HG03045 (cell line): Measurements from ENCODE around the gene CPO.
"Not testable (repeated sequence)": the region's sequence is repeated elsewhere in the genome, so short reads cannot be mapped to it uniquely, and the experiment has no call there.

Source experiments
- ATAC-seq: cut with Tn5 transposase; IDR thresholded peaks from one replicate; pipeline ENCODE4 v1.9.1; 2021; ENCODE audit warnings: mild to moderate bottlenecking, moderate library complexity; ENCODE audit not compliant: unreplicated experiment

CPO gene, protein sequence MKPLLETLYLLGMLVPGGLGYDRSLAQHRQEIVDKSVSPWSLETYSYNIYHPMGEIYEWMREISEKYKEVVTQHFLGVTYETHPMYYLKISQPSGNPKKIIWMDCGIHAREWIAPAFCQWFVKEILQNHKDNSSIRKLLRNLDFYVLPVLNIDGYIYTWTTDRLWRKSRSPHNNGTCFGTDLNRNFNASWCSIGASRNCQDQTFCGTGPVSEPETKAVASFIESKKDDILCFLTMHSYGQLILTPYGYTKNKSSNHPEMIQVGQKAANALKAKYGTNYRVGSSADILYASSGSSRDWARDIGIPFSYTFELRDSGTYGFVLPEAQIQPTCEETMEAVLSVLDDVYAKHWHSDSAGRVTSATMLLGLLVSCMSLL

DNA sequence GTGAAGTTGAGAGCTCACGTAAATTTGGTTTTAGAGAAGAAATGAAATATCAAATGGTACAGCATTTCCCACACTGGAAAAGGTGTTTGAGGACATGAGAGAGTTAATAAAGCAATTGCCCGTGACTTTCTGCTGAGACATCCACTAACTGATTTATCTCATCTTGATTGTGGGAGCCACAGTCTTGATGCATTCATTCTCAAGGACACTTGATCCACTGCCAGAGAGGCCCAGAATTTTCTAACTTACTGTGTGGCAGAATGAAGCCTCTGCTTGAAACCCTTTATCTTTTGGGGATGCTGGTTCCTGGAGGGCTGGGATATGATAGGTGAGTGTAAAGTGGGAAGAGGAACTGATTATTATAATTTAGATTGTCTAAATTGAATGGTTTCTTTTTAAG lies at the start of gene CPO:
CPO (plus strand) TSS at position 179 of the 400 bp plus-strand sequence; CDS start at position 261, 82 bp downstream.
- no peak for ATAC-seq

DNA sequence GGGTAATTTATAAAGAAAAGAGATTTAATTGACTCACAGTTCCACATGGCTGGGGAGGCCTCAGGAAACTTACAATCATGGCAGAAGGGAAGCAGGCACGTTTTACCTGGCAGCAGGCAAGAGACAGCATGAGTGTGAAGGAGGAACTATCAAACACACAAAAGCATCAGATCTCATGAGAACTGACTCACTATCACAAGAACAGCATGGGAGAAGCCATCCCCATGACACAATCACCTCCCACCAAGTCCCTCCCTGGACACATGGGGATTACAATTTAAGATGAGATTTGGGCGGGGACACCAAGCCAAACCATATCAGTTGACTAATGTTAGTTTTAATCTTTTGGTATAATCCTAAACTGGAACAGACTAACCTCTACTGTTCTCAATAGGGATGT lies 49.1 kb upstream of the CPO start:
- no peak for ATAC-seq

DNA sequence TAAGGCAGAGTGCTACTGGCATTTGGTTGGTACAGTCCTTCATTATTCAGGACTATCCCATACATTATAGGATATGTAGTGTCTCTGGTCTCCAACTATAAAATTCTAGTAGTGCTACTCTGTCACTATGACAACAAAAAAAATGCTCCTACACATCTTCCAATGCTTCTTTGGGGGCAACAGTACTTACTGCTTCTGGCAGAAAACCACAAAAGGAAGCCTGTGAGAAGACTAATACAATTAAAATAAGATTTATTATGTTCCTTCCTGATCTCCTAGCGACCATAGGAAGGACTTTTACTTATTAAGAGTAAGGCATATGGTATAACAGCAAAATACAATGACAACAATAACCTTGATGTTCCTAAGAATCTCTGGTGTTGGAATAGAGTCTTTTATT lies 48.4 kb upstream of the CPO start:
- ATAC-seq = no peak

DNA sequence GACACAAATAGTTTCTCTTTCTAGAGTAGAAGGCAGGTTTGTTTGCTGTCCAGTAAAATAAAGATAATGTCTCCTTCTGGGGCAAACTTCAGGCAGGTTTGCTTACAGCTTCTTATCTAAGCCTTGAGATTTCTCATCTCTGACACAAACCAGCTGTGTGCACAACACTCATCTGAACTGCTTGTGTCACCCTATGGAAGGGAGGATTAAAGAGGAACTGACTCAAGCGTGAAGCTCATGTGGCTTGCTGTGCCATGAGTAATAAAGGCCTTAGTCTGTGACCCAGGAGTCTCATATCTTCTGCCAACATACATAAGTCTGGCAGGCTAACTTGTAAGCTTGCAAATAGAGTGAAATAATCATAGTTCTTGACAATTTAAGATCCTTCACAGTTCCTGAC lies 24.2 kb upstream of the CPO start:
- ATAC-seq = no peak

DNA sequence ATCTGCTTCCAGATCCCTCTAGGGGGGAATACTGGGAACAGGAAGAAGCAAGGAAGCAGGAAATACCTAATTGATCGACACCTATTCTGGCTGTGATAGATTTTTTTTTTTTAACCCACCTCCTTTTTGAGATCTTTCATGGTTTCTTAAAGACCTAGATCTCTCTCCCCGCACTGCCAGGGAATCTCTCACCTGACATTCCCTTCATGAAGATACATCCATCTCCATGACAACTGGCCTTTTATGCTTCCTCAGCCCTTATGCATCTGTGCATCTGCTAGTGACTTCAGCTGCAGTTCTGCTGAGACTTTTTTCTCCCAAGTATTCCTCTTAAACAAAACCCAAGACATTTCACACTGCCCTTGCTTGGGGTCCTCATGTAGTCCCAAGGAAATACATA lies 21.1 kb upstream of the CPO start:
- no peak for ATAC-seq

DNA sequence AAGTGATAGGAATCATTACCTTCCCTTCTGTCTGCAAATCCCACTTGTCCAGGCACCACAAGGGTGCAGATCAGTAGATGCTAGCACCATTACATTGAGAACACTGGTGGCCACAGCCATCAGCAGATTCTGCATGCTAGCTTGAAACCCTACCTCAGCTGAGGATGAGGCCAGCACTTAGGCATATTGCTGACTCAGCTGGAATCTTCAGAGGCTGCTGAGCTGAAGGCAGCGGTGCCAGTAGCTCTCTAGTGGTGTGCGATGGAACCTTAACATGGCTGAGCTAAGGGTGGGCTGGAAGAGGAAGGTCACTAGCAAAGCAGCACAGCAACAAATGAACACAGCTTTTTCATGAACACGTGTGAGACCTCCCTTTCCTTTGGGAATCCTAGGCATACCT lies 19.0 kb upstream of the CPO start:
- no peak for ATAC-seq

DNA sequence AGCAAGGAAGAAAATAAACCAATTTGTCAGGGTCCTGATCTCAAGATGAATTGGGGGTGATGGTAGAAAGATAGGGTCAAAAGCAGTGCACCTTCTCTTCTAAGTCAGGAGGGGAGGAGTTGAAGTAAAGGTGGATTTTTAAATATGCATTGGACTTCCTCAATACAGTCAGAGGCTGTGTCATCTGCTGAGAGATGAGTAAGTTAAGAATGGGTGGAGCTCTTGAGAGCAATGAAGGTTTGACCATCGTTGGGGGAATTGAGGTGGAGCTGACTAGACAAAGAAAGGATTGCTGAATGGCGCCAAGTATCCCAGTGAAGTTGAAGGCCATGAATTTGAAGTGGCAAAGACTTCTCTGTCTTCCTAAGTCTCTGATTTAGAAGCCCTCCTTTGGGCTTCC lies 18.4 kb upstream of the CPO start:
- no peak for ATAC-seq

DNA sequence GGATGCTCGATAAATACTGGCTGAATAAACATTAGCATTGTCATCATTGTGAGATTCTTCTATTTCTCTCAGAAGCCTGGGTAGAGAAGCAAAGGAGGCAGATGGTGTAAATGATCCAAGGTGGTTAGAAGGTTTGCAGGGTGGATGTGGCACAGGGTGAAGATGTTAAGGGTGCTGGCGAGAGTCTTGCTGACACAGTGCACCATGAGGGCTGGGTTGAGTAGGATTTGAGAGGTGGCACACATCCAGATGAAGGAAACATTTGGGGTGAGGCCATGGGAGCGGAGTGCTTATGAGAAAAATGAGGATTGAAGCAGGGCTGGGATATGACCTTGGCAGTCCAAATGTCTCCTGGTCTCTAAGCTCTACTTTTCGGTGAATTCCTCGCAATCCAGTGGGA lies 17.8 kb upstream of the CPO start:
- ATAC-seq = no peak

DNA sequence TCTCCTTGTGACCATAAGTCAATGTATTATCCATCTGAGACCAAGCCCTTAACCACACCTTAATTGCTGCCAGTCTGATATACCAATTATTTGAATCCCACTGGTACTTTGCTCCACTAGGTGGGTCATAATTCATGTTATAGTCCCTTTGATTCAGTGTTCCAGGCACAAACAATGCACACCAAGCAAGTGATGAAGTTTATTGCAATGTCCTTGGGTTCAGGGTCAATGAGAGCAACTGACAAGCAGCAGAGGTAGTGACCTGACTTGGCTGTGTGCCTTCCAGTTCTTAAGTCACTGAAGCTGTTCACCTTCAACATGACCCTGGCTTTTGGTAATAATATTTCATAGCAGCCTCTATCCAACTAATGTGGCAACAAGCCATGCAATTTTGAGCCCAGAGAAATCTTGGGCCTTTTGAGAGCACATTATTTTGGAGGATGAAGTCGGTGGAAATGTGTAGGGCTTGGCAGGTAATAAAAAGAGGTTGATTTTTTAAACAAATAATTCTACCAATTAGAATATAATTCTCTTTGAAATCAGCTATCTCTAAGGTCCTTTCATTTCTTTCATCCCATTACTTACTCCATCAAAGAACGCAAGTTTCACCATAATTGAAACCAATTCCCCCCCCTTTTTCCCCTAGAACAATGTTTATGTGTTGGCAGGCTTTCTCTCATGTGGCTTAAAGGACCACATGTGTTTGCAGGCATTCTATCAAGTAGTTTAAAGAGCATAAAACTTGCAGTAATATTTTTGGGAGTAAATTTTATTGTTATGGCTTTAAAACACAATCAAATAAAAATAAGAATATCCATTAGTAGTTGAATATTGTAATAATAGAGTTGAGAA lies 3.1 kb upstream of the CPO start:
- no peak for ATAC-seq

DNA sequence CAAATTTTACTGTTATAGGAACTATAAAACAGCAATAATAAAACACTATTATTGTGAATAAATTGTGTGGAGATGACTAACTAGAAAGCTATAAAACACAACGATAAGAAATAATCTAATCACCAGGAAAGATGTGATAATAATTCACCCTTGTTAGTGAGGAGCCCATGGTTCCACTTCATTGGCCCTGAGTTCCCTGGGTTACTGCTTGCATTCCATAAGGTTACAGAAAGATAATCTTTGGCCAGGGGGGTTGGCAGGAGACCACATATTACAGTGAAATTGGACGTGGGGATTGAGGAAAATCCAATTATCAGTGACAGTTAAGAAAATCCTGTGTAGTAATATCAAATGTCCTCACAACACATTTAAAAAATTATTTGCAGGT lies 2.5 kb upstream of the CPO start:
- no peak for ATAC-seq

DNA sequence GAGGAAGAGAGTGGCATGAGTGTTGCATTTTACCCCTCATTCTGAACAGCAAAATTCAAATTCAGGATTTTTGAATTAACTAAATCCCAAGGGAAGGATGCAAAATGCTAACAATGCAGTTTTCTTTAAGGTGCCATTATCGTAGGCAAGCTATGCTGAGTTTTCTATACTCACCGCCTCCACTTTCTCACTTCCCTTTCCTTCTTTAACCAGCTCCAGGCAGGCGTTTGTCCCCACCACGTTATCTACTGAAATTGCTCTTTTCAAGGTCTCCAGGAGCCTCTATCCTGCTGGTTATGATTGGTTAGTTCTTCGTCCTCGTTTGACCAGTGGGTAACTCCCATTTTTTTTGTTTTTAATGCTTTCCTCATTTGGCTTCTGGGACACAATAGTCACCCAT lies 1.8 kb upstream of the CPO start:
- ATAC-seq = peak; percentile 76

DNA sequence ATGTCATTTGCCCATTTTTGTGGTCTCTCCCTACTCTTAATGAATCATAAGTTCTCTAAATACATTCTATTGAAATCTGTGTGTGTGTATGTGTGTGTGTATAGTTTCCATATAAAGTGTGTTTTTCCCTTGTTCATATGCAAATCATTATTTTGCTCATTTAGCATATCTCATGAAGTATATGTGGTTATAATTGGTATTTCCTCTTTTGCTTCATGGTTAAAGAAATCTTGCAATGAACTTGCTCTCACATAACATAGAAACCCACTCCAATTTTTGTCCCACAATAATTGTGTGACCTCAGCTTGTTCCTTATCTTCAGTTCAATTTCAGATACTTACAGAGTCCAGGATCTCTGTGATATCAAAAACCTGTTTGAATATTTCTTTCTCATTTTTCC lies 1.2 kb downstream of the CPO start:
- ATAC-seq = no peak

DNA sequence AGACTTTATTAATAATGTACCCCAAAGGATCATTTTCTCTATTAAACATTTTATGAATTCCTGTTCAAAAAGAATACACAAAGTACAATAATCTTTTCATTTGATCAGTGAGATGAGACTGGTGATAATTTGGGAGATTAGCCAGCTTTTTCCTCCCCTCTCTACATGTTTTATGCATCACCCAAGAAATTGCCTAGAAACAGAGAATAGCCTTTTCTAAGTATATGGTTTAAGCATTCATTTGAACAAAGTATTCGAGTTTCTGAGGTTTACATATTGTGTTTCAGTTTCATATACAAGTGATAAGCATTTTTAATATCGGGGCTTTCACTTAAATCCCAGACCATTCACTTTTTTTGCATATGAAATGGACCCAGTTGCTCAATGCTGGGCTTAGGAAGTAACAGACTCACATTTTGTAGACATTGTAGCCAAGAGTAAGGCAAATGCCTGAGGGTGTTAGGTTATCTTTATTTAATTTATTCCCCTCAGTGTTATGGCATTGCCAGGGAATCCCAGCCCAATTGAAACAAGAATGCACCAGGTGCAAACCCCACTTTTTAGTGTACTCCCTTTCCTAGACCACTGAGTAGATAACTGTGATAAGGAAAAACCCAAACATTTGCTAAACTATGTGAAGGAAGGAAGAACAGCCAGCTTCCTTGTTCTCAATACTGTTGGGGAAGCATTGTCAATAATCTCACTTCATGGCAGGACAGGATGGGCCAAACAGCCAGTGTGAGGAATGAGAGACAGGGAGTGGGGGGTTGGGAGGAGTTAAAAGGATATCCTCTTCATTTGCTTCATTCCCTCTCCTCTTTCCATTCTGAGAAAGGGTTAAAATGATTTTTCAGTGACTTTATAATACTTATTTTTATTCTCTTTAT lies 3.5 kb downstream of the CPO start:
- ATAC-seq = no peak

DNA sequence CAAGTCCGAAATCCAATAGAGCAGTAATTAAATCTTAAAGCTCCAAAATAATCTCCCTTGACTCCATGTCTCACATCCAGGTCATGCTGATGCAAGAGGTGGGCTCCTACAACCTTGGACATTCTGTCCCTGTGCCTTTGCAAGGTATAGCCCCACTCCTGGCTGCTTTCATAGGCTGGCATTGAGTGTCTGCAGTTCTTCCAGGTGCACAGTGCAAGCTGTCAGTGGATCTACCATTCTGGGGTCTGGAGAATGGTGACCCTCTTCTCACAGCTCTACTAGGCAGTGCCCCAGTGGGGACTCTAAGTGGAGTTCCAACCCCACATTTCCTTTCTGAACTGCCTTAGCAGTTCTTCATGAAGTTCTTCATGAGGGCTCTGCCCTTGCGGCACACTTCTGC lies 14.1 kb downstream of the CPO start:
- ATAC-seq = not testable (repeated sequence)

DNA sequence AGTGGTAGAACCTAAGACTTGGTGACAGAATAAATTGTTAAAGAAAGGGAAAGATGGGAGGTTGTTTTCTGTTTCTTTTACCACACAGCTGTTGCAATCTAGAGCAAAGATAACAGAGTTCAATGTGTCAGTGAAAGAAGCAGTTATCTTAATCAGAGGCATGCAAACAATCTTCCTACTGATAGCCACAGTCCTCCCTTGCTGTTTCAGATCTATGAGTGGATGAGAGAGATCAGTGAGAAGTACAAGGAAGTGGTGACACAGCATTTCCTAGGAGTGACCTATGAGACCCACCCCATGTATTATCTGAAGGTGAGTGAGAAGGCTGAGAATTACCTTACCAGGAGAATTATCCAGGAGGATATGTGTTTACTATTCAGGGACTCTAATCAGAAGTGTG lies 15.9 kb downstream of the CPO start:
- ATAC-seq = no peak

DNA sequence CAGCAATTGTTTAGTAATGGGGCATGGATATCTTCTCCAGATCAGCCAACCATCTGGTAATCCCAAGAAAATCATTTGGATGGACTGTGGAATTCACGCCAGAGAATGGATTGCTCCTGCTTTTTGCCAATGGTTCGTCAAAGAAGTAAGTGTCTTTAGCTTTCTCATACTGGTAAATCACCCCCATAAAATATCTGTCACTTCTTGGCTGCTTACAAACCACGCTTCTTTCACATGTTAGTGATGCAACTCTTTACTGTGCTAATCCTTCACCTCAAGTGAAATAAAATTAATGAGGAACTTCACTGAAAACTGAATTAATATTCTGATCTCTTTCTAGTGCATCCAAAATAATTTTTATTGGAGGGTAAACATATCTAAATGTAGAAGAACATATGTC lies 18.9 kb downstream of the CPO start:
- ATAC-seq = no peak

DNA sequence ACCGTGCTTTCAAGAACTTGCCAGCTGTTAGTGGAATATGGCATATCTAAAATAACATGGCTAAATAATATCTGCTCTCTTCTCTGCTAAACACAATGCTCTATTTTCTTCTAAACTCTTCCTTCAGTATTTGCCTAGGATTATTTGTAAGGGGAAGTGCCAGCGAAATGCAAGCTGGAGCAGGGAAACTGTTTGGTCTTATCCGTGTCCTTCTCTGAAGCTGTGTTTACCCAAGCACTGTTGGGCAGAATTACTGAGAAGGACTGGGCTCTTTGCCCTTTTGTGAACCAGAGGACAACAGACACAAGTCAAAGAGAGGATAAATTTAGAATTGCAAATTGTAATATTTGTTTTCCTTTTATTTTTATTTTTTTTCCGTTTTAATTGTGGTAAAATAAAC lies 23.6 kb downstream of the CPO start:
- ATAC-seq = no peak

DNA sequence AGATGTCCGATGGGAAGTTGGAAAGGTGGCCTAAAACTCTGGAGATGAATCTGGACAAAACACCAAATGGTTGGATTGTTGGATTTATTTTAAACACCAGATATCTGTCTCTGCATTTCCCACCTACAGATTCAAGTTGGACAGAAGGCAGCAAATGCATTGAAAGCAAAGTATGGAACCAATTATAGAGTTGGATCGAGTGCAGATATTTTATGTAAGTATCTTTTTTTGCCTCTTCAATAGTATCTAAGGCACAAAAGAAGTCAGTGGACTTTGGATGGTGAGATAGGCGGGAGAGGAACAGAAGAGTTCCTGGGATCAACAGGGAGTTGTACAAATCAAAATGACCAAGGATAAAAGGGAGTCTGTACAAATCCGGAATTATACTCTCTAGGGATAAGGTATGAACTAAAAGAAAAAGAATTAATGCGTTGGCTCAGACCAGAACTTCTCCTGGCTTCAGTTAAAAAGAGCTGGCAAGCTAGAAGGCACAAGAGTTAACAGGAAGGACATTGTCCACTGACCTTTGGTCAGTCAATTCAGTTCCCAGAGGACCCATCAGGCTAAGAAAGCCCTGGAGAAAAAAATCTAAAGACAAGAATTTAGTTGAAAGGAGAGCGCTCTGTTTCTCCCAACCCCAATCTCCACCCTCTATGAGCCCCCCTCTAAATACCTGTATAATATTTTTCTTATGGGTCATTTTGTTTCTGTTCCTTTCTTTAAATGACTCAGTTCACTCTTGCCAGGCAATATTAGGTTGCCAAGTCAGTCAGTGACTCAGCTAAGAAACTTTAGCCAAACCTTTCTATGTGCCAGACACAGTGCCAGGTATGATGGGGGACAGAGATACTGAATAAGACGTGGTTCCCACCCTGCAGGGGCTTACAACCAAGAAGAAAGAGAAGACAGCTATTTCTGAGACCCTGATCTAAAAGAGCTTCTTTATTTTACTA lies 29.1 kb downstream of the CPO start:
- no peak for ATAC-seq

DNA sequence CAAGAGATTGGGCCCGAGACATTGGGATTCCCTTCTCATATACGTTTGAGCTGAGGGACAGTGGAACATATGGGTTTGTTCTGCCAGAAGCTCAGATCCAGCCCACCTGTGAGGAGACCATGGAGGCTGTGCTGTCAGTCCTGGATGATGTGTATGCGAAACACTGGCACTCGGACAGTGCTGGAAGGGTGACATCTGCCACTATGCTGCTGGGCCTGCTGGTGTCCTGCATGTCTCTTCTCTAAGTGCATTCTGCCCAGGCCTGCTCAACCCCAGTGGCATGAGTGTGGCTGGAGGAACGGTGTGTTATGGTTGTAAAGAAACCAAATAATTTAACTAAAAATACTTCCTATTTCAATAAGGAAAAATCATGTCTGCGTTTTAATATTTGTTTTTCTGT lies 29.9 kb downstream of the CPO start:
- no peak for ATAC-seq
